GM10248 (cell line): Measurements from ENCODE around the gene PIK3CD.

ENCODE experiments used
- CTCF ChIA-PET: fragments of 300-600 bp; sonication (Branson Sonifier 250); formaldehyde crosslinking; extraction: SDS; loops from one replicate; lab custom pipeline; 2021; ENCODE audit warnings: antibody characterized with exemption; lab: Yijun Ruan, JAX
- POLR2A ChIA-PET: fragments of 350-650 bp; sonication (Branson Sonifier 250); formaldehyde crosslinking; extraction: SDS; loops from one replicate; lab custom pipeline; 2020; ENCODE audit warnings: antibody characterized with exemption; lab: Yijun Ruan, JAX
- DNase-seq: peaks from one replicate; pipeline ENCODE4 v3.0.0; 2012; ENCODE audit errors: extremely low spot score
- TF ChIP-seq, protein P1 (sequence below): IDR thresholded peaks from 2 replicates; pipeline ENCODE4 v1.5.1; 2012; ENCODE audit warnings: mild to moderate bottlenecking, low read depth; ENCODE audit errors: extremely low read depth, missing control alignments, control extremely low read depth

The PIK3CD gene

GRCh38 chr1:9654834-9655723 is 3.5 kb downstream of the PIK3CD start:
- TF ChIP-seq, protein P1, sequence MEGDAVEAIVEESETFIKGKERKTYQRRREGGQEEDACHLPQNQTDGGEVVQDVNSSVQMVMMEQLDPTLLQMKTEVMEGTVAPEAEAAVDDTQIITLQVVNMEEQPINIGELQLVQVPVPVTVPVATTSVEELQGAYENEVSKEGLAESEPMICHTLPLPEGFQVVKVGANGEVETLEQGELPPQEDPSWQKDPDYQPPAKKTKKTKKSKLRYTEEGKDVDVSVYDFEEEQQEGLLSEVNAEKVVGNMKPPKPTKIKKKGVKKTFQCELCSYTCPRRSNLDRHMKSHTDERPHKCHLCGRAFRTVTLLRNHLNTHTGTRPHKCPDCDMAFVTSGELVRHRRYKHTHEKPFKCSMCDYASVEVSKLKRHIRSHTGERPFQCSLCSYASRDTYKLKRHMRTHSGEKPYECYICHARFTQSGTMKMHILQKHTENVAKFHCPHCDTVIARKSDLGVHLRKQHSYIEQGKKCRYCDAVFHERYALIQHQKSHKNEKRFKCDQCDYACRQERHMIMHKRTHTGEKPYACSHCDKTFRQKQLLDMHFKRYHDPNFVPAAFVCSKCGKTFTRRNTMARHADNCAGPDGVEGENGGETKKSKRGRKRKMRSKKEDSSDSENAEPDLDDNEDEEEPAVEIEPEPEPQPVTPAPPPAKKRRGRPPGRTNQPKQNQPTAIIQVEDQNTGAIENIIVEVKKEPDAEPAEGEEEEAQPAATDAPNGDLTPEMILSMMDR, result no peak
- DNase-seq, result peak; percentile 47
- CTCF ChIA-PET, result interaction anchor here (1.1 to 9.7 kb wide), 8 partner anchors 10 to 64 kb away, joined by 3 to 117 read pairs (median 7); no protein-coding TSS in a partner anchor
- POLR2A ChIA-PET, result interaction anchor here (0.5 to 1.6 kb wide), 5 partner anchors 17 to 97 kb away, joined by 3 to 5 read pairs (median 3); no protein-coding TSS in a partner anchor

- CTCF ChIA-PET, result interaction anchor here (0.9 to 9.7 kb wide), 7 partner anchors 9 to 65 kb away, joined by 3 to 117 read pairs (median 7); no protein-coding TSS in a partner anchor
These were observed 4.3 kb downstream of the PIK3CD start for GRCh38 chr1:9655836-9656235.

DNA sequence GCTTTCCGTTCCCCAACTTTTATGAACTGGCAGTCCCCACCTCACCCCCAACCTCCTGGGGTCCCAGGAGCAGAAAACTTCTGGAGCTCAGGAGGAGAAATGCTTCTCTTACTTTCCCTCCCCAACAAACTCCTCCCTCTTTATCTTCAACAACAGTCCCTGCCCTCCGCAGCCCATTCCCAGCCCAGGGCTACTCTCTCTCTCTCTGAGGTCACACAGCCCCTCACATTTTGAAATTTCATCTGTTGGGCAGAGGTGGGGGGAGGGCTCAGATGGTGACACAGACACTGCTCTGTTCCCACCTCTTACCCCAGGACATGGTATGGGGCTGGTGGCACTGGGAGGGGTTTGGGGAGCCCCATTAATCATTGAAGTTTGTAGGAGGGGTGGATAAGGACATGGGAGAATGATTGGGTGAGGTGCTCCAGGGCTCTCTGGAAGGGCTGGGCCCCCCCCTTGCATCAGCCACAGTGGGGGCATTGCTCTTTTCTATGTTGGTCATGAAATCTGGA is 6.0 kb downstream of the PIK3CD start:
- CTCF ChIA-PET, result interaction anchor here (1.2 to 9.7 kb wide), 5 partner anchors 10 to 127 kb away, joined by 4 to 117 read pairs (median 5); no protein-coding TSS in a partner anchor
- TF ChIP-seq, protein P1, result no peak
- no peak for DNase-seq
- POLR2A ChIA-PET, result interaction anchor here (0.6 to 1.3 kb wide), 8 partner anchors 10 to 799 kb away, joined by 3 to 10 read pairs (median 3); no protein-coding TSS in a partner anchor

More at GRCh38 chr1:9655836-9656235, 4.3 kb downstream of the PIK3CD start:
- DNase-seq, result no peak
- POLR2A ChIA-PET, result interaction anchor here (0.5 to 0.6 kb wide), 2 partner anchors 18 to 31 kb away, joined by 3 to 5 read pairs; no protein-coding TSS in a partner anchor
- TF ChIP-seq, protein P1, result no peak

GRCh38 chr1:9658199-9658598 is 6.7 kb downstream of the PIK3CD start:
- TF ChIP-seq, protein P1, result no peak
- DNase-seq, result no peak
- ChIA-PET CTCF (interaction anchor here (1.2 to 9.7 kb wide), 3 partner anchors 10 to 29 kb away, joined by 4 to 117 read pairs (median 5); no protein-coding TSS in a partner anchor), POLR2A (interaction anchor here (0.6 to 1.3 kb wide), 8 partner anchors 9 to 798 kb away, joined by 3 to 10 read pairs (median 3); no protein-coding TSS in a partner anchor)

GRCh38 chr1:9659328-9659727 is 7.8 kb downstream of the PIK3CD start:
- ChIA-PET POLR2A (no interaction called here), CTCF (interaction anchor here (1.4 kb wide), 2 partner anchors 15 to 31 kb away, joined by 3 to 4 read pairs; no protein-coding TSS in a partner anchor)
- DNase-seq, result no peak
- TF ChIP-seq, protein P1, result no peak

DNA sequence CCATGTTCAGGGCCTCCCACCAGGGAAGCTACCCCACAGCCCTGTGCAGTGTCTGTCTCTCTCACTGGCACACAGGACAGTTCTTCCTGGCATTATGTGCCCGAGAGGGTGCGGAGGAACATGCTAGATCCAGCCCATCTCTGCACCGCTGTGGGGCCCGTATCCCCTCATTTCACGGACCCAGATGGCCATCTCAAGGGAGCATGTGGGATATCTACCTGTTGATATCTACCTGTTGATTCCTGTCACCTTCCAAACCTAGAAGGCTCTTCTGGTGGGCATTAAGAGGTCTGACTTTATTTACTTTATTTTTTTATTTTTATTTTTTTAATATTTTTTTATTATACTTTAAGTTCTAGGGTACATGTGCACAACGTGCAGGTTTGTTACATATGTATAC is 11.7 kb downstream of the PIK3CD start:
- CTCF ChIA-PET, result no interaction called here
- POLR2A ChIA-PET, result no interaction called here
- no peak for DNase-seq
- TF ChIP-seq, protein P1, result no peak
